Prostate gland (tissue), 2 donors: ENCODE data around the gene MT2A. TPM values are rescaled to one million over a fixed set of nuclear protein-coding genes. Genes with fewer than 3 reads are reported as not detected.

ENCODE experiments used
- DNase-seq: peaks from one replicate; pipeline ENCODE4 v3.0.0-alpha.2; 2019; ENCODE audit warnings: low spot score
- H3K27ac ChIP-seq, 2 donors: fragments of 200-600 bp; sonication (generic); 2 replicates each; pipeline ENCODE4 v1.5.1; 2017 to 2019
- H3K27me3 ChIP-seq: fragments of 200-600 bp; sonication (generic); replicated peaks from 2 replicates; pipeline ENCODE4 v1.5.1; 2019; ENCODE audit not compliant: insufficient read depth
- H3K36me3 ChIP-seq, 2 donors: fragments of 200-600 bp; sonication (generic); 1 replicate in 1 of 2; 2 replicates in 1 of 2; pipeline versions ENCODE4 v1.5.1 to v1.8.1; 2017 to 2019
- H3K4me1 ChIP-seq: fragments of 200-600 bp; sonication (generic); replicated peaks from 2 replicates; pipeline ENCODE4 v1.5.1; 2019
- H3K4me3 ChIP-seq, 2 donors: fragments of 200-600 bp; sonication (generic); 2 replicates each; pipeline ENCODE4 v1.5.1; 2017 to 2019
- H3K9me3 ChIP-seq: fragments of 200-600 bp; sonication (generic); 2 replicates; pipeline ENCODE4 v1.5.1; 2017
- POLR2A ChIP-seq: fragments of 450-650 bp; IDR thresholded peaks from one replicate; pipeline ENCODE4 v1.6.1; 2016; ENCODE audit warnings: antibody characterized with exemption, mild to moderate bottlenecking
- POLR2AphosphoS5 ChIP-seq: sonication (generic); formaldehyde crosslinking; IDR thresholded peaks from one replicate; pipeline ENCODE4 v1.6.1; 2017; ENCODE audit warnings: antibody characterized with exemption
- WGBS: methylation state at CpG from one replicate; pipeline ENCODE4 v1.1.5; 2018; 5-methylcytosine and 5-hydroxymethylcytosine counted together
- intact Hi-C: fragments of 100-400 bp; cut with DNase I; formaldehyde crosslinking; loops from one replicate; pipeline ENCODE4 v1.14.2; 2022
- total RNA-seq, 2 donors: library from RNA; depleted of rRNA; stranded (reverse); fragments of >200 nt; gene quantifications; one replicate each; pipeline ENCODE4 v1.1.0, GENCODE V29; 2016
- TF ChIP-seq, protein P1 (sequence below), 4 experiments: fragments of 200-600 bp in 2 of 4; fragments of 450-650 bp in 2 of 4; sonication (generic) in 2 of 4; IDR thresholded peaks; 1 replicate in 3 of 4; 2 replicates in 1 of 4; pipeline ENCODE4 v1.5.1; 2016 to 2019; ENCODE audit warnings: antibody characterized with exemption in 4 of 4, mild to moderate bottlenecking in 2 of 4, moderate library complexity in 2 of 4

Gene MT2A
- total RNA-seq, 2 donors from 2014 or later = 134 to 214 TPM

DNA sequence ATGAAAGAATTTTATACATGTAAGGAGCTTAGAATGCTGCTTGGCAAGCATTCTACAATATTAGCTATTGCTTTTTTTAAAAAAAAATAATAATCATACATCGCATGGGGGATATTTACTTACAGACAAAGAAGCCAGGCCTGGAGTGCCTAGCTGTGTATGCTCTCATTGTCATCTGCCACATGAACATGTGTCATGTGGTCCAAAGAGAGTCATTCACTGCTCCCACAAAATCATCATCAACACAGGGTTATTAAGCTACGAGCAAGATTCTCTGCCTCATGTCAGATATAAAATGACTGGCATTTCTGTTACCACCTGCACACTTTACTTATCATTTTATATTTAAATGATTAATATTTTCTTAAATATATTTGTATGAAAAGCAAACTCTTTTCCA, 15.3 kb downstream of the MT2A start:
- Histone ChIP-seq H3K27ac (no peak overlapping the region), H3K9me3 (no peaks in the 10 kb centered on the region), H3K27me3 (no peaks in the 10 kb centered on the region), H3K36me3 (no peaks in the 10 kb centered on the region), H3K4me3 (no peak overlapping the region), H3K4me1 (no peaks in the 10 kb centered on the region)
- WGBS = 89% methylated on average over 2 of the region's 2 CpGs
- TF ChIP-seq POLR2A = no peak
- TF ChIP-seq POLR2AphosphoS5 = no peak
- TF ChIP-seq, protein P1, sequence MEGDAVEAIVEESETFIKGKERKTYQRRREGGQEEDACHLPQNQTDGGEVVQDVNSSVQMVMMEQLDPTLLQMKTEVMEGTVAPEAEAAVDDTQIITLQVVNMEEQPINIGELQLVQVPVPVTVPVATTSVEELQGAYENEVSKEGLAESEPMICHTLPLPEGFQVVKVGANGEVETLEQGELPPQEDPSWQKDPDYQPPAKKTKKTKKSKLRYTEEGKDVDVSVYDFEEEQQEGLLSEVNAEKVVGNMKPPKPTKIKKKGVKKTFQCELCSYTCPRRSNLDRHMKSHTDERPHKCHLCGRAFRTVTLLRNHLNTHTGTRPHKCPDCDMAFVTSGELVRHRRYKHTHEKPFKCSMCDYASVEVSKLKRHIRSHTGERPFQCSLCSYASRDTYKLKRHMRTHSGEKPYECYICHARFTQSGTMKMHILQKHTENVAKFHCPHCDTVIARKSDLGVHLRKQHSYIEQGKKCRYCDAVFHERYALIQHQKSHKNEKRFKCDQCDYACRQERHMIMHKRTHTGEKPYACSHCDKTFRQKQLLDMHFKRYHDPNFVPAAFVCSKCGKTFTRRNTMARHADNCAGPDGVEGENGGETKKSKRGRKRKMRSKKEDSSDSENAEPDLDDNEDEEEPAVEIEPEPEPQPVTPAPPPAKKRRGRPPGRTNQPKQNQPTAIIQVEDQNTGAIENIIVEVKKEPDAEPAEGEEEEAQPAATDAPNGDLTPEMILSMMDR (IDR thresholded peaks at IDR 0.05) = no peak
- intact Hi-C loops = no loop called here
- no peak for DNase-seq

DNA sequence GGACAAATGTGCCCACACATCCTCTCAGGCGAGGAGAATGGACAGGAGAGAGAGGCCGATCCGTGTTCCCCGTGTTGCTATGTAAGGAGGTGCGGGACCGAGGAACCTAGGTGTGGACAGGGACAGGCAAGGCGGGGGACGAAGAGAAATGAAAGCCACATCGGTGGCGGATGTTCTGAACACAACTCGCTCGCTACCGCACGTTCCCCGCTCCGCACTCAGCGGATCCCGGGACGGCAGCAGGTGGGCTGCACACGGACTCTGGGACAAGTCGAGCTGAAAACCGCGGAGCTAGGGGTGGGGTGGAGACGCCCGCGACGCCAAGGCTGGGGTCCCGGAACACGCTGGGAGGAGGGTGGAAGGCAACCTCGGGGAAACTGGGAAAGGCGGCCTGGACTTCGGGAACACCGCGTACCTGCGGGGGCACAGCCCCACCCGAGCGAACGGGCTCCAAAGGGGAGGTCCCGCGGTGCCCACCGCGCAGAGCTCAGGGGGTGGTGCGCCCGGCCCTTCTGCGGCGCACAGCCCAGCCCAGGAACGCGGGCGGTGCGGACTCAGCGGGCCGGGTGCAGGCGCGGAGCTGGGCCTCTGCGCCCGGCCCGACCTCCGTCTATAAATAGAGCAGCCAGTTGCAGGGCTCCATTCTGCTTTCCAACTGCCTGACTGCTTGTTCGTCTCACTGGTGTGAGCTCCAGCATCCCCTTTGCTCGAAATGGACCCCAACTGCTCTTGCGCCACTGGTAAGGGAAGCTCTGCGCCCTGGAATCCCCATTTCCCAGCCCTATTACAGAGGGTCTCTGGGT, 17.0 kb downstream of the MT2A start, which contains the start of gene MT1E:
MT1E (plus strand) TSS at position 642 of the 803 bp plus-strand sequence; CDS start at position 713, 71 bp downstream.
- H3K9me3 ChIP-seq = no peaks in the 10 kb centered on the region
- WGBS = 11% methylated on average over 37 of the region's 62 CpGs
- peak; percentile 50 for DNase-seq
- H3K4me3 ChIP-seq = peak within 1 kb of the TSS; percentile 31 to 54
- H3K36me3 ChIP-seq = no peaks in the 10 kb centered on the region
- H3K27ac ChIP-seq = peak within 1 kb of the TSS; percentile 68 to 82
- no peaks in the 10 kb centered on the region for H3K27me3 ChIP-seq
- TF ChIP-seq POLR2A (peak; percentile 39), POLR2AphosphoS5 (peak; percentile 18)
- TF ChIP-seq, protein P1 (IDR thresholded peaks at IDR 0.05) = no peak
- intact Hi-C loops = no loop called here
- H3K4me1 ChIP-seq = no peaks in the 10 kb centered on the region

DNA sequence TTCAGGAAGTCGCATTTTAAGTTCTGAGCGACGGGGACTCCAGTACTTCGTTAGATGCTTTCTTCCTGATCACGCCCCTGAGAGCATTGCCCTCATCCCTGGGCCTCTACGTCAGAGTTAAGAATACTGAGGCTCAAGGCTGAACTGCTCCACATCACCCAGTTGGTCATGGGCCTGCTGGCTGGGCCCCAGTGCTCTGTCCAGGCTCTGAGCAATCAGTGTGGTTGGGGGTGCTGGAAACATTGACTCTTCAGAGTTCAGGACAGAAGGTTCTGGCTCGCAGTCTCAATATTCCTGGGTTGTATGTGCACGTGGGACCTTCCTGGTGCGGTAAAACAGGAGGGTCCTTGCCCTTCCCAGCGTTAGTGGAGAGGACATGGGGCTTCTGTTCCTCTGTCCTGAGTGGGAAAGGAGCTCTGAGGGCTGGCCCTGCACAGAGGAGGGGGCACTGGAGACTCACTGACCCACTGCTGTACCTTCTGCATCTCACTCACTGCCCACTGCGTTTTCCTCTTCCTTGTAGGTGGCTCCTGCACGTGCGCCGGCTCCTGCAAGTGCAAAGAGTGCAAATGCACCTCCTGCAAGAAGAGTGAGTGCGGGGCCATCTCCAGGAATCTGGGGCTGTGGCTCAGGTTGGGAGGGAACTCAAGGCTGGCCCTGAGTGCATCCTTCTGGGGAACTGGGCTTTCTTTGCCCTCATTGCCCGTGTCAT, 17.7 kb downstream of the MT2A start:
- intact Hi-C loops = no loop called here
- Histone ChIP-seq H3K4me3 (peak overlapping the region; percentile 31 to 54), H3K9me3 (no peaks in the 10 kb centered on the region), H3K36me3 (no peaks in the 10 kb centered on the region), H3K27ac (peak overlapping the region; percentile 68 to 82), H3K4me1 (no peaks in the 10 kb centered on the region), H3K27me3 (no peaks in the 10 kb centered on the region)
- TF ChIP-seq POLR2AphosphoS5 = peak; percentile 16
- TF ChIP-seq, protein P1 (IDR thresholded peaks at IDR 0.05) = no peak
- 37% methylated on average over 16 of the region's 16 CpGs for WGBS
- no peak for DNase-seq

DNA sequence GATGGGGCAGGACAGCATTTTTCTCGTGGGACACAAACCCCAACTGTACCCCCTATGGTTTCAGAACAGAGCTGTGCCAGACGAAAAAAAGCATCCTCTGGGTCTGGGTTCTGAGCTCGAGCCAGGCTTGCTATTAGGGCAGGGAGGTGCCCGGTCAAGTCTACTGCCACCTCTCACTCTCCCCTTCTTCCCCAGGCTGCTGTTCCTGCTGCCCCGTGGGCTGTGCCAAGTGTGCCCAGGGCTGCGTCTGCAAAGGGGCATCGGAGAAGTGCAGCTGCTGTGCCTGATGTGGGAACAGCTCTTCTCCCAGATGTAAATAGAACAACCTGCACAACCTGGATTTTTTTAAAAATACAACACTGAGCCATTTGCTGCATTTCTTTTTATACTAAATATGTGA, 18.3 kb downstream of the MT2A start:
- no peaks in the 10 kb centered on the region for H3K27me3 ChIP-seq
- H3K4me1 ChIP-seq = no peaks in the 10 kb centered on the region
- DNase-seq = no peak
- no peaks in the 10 kb centered on the region for H3K36me3 ChIP-seq
- TF ChIP-seq, protein P1 (IDR thresholded peaks at IDR 0.05) = no peak
- TF ChIP-seq POLR2A (no peak), POLR2AphosphoS5 (no peak)
- WGBS = 56% methylated on average over 7 of the region's 7 CpGs
- intact Hi-C loops = no loop called here
- H3K4me3 ChIP-seq = peak overlapping the region; percentile 31 to 54
- no peaks in the 10 kb centered on the region for H3K9me3 ChIP-seq
- H3K27ac ChIP-seq = peak overlapping the region; percentile 42 to 82
